ENCODE results near the gene PIK3R1.

PIK3R1 gene

DNA sequence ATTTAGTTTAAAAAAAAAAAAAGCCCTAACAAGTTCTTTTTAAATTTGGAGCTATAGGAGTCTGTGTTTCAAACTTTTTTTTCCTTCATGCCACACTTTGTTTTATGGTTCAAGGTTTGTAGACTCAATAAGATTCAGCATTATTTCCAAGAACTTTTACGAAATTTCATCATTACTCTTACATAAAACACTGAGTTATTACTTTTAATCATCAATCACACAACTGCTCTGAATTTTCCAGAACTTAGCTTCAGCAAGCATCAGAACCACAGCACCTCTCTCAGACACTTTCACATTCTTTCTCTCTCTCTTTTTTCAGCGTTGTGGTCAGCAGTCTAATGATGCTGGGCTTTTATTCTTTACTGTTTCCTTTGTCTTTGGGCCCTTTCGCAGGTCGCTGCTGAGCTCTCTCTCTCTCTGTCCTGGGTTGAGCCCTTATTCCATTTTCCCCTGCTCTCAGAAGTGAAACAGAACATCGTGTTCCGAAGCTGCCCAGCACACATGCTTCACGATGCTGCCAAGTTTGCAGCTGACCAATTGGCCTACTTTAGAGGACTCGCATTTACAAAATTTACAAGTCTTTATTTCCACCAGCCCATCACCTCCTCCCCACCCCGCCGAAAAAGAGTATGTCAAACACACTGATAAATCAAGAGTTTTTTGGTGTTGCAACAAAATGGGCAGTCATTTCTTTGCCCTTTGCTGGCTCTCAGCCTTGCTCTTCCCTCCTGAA is 44.6 kb upstream of the PIK3R1 start:
- Histone ChIP-seq H3K9me3 (ENCODE audit: insufficient read depth, low read length, severe bottlenecking) (no peaks in the 10 kb centered on the region), H3K4me3 (ENCODE audit: low read depth in 1 of 2, low read length in 2 of 2) (no peak overlapping the region), H3K4me1 (ENCODE audit: insufficient read depth, low read length) (no peaks in the 10 kb centered on the region), H3K36me3 (ENCODE audit: insufficient read depth, low read length) (no peaks in the 10 kb centered on the region), H3K4me2 (ENCODE audit: insufficient read depth, low read length) (no peak overlapping the region), H3K79me2 (ENCODE audit: insufficient read depth, low read length) (no peaks in the 10 kb centered on the region), H4K20me1 (ENCODE audit: insufficient read depth, low read length) (no peaks in the 10 kb centered on the region), H2AFZ (ENCODE audit: low read depth, low read length) (no peak overlapping the region), H3K9ac (ENCODE audit: low read depth, low read length) (no peak overlapping the region), H3K27ac (ENCODE audit: low read length) (no peak overlapping the region), H3K27me3 (ENCODE audit: insufficient read depth, low read length, poor library complexity) (no peaks in the 10 kb centered on the region)
- TF ChIP-seq, protein P1, sequence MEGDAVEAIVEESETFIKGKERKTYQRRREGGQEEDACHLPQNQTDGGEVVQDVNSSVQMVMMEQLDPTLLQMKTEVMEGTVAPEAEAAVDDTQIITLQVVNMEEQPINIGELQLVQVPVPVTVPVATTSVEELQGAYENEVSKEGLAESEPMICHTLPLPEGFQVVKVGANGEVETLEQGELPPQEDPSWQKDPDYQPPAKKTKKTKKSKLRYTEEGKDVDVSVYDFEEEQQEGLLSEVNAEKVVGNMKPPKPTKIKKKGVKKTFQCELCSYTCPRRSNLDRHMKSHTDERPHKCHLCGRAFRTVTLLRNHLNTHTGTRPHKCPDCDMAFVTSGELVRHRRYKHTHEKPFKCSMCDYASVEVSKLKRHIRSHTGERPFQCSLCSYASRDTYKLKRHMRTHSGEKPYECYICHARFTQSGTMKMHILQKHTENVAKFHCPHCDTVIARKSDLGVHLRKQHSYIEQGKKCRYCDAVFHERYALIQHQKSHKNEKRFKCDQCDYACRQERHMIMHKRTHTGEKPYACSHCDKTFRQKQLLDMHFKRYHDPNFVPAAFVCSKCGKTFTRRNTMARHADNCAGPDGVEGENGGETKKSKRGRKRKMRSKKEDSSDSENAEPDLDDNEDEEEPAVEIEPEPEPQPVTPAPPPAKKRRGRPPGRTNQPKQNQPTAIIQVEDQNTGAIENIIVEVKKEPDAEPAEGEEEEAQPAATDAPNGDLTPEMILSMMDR (IDR thresholded peaks at IDR 0.05; ENCODE audit: borderline replicate concordance, extremely low read depth, low read length, poor library complexity, severe bottlenecking), result no peak
- no peak for TF ChIP-seq EZH2 (IDR thresholded peaks at IDR 0.05; ENCODE audit: borderline replicate concordance, low read depth, low read length, severe bottlenecking)
- DNase-seq (no peak), ATAC-seq (ENCODE audit: insufficient read depth, low read depth) (no peak)

DNA sequence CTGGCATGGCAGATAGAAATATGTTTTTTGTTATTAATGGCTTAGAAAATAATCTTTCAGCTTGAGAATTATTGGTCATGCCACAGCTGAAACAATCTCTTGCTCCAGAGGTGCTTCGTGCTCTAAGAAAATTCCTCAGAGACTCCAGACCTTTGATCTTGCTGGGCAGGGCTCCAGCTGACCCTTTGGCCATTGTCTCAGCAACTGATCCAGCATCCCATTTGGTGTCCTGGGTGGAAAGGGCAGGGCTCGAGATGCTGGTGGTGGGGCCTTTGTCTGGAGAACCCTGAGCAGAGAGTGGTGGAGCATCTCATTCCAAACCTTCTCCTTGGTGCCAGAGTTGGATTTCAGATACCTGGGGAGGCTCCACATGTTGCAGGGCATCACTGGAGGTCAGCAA is 43.2 kb upstream of the PIK3R1 start:
- no peak overlapping the region for H3K4me3 ChIP-seq (ENCODE audit: low read depth in 1 of 2, low read length in 2 of 2)
- DNase-seq (no peak), ATAC-seq (ENCODE audit: insufficient read depth, low read depth) (no peak)
- H3K27ac ChIP-seq (ENCODE audit: low read length), result no peak overlapping the region
- no peaks in the 10 kb centered on the region for H3K36me3 ChIP-seq (ENCODE audit: insufficient read depth, low read length)
- no peaks in the 10 kb centered on the region for H4K20me1 ChIP-seq (ENCODE audit: insufficient read depth, low read length)
- no peak overlapping the region for H2AFZ ChIP-seq (ENCODE audit: low read depth, low read length)
- no peaks in the 10 kb centered on the region for H3K27me3 ChIP-seq (ENCODE audit: insufficient read depth, low read length, poor library complexity)
- no peak overlapping the region for H3K4me2 ChIP-seq (ENCODE audit: insufficient read depth, low read length)
- TF ChIP-seq, protein P1 (IDR thresholded peaks at IDR 0.05; ENCODE audit: borderline replicate concordance, extremely low read depth, low read length, poor library complexity, severe bottlenecking), result no peak
- no peak for TF ChIP-seq EZH2 (IDR thresholded peaks at IDR 0.05; ENCODE audit: borderline replicate concordance, low read depth, low read length, severe bottlenecking)
- H3K79me2 ChIP-seq (ENCODE audit: insufficient read depth, low read length), result no peaks in the 10 kb centered on the region
- no peaks in the 10 kb centered on the region for H3K4me1 ChIP-seq (ENCODE audit: insufficient read depth, low read length)
- H3K9ac ChIP-seq (ENCODE audit: low read depth, low read length), result no peak overlapping the region
- no peaks in the 10 kb centered on the region for H3K9me3 ChIP-seq (ENCODE audit: insufficient read depth, low read length, severe bottlenecking)

DNA sequence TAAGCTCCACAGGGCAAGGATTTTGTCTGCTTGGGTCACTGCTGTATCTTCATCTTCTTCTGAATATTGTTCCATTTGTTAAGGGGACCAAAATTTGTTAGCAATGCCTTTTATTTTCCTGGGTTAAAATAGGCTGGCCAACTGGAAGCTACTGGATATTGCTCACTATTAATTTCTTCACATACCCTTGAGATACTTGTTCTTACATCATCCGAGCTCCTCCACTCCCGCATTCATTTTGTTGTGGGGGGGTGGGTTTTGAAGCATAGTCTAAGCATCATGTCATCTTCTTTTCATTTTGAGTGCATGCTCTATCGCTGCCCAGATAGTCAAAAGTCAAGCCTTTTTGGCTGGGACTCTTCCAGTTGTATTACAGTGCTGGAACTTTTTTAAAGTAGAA is 42.5 kb upstream of the PIK3R1 start:
- Histone ChIP-seq H3K79me2 (ENCODE audit: insufficient read depth, low read length) (no peaks in the 10 kb centered on the region), H3K36me3 (ENCODE audit: insufficient read depth, low read length) (no peaks in the 10 kb centered on the region), H3K9ac (ENCODE audit: low read depth, low read length) (no peak overlapping the region), H2AFZ (ENCODE audit: low read depth, low read length) (no peak overlapping the region), H3K9me3 (ENCODE audit: insufficient read depth, low read length, severe bottlenecking) (no peaks in the 10 kb centered on the region), H4K20me1 (ENCODE audit: insufficient read depth, low read length) (no peaks in the 10 kb centered on the region), H3K27me3 (ENCODE audit: insufficient read depth, low read length, poor library complexity) (no peaks in the 10 kb centered on the region), H3K4me1 (ENCODE audit: insufficient read depth, low read length) (no peaks in the 10 kb centered on the region), H3K27ac (ENCODE audit: low read length) (no peak overlapping the region), H3K4me3 (ENCODE audit: low read depth in 1 of 2, low read length in 2 of 2) (no peak overlapping the region), H3K4me2 (ENCODE audit: insufficient read depth, low read length) (no peak overlapping the region)
- DNase-seq (no peak), ATAC-seq (ENCODE audit: insufficient read depth, low read depth) (no peak)
- TF ChIP-seq, protein P1 (IDR thresholded peaks at IDR 0.05; ENCODE audit: borderline replicate concordance, extremely low read depth, low read length, poor library complexity, severe bottlenecking), result no peak
- TF ChIP-seq EZH2 (IDR thresholded peaks at IDR 0.05; ENCODE audit: borderline replicate concordance, low read depth, low read length, severe bottlenecking), result no peak
